Ishikawa (cell line): ENCODE data around the gene PDE4D.

Experiments
- CEBPB ChIP-seq: IDR thresholded peaks from 2 replicates; pipeline ENCODE4 v1.6.1; 2012
- CREB1 ChIP-seq: IDR thresholded peaks from 2 replicates; pipeline ENCODE4 v1.6.1; 2012; ENCODE audit warnings: low read depth
- EGR1 ChIP-seq: IDR thresholded peaks from 2 replicates; pipeline ENCODE4 v1.6.1; 2012
- EP300 ChIP-seq: IDR thresholded peaks from 2 replicates; pipeline ENCODE4 v1.6.1; 2012; ENCODE audit warnings: borderline replicate concordance
- FOXM1 ChIP-seq: IDR thresholded peaks from 2 replicates; pipeline ENCODE4 v1.6.1; 2012; ENCODE audit warnings: low read depth, borderline replicate concordance
- MAX ChIP-seq: IDR thresholded peaks from 2 replicates; pipeline ENCODE4 v1.6.1; 2012
- NFIC ChIP-seq: IDR thresholded peaks from 2 replicates; pipeline ENCODE4 v1.6.1; 2012
- RAD21 ChIP-seq: IDR thresholded peaks from 2 replicates; pipeline ENCODE4 v1.6.1; 2012; ENCODE audit warnings: low read depth
- REST ChIP-seq: IDR thresholded peaks from 2 replicates; pipeline ENCODE4 v1.6.1; 2012; ENCODE audit warnings: low read depth, mild to moderate bottlenecking
- TAF1 ChIP-seq: IDR thresholded peaks from 2 replicates; pipeline ENCODE4 v1.6.1; 2012; ENCODE audit warnings: low read depth, mild to moderate bottlenecking
- TCF12 ChIP-seq: IDR thresholded peaks from 2 replicates; pipeline ENCODE4 v1.6.1; 2012; ENCODE audit warnings: low read depth
- TEAD4 ChIP-seq: IDR thresholded peaks from 2 replicates; pipeline ENCODE4 v1.6.1; 2012
- USF1 ChIP-seq: IDR thresholded peaks from 2 replicates; pipeline ENCODE4 v1.6.1; 2012
- YY1 ChIP-seq: IDR thresholded peaks from 2 replicates; pipeline ENCODE4 v1.6.1; 2012; ENCODE audit warnings: low read depth
- ZBTB7A ChIP-seq: IDR thresholded peaks from 2 replicates; pipeline ENCODE4 v1.6.1; 2012; ENCODE audit warnings: low read depth

Gene PDE4D

GRCh38 chr5:59209758-59210359 is 683.7 kb downstream of the PDE4D start:
- TF ChIP-seq TCF12: no peak
- no peak for TF ChIP-seq MAX
- no peak for TF ChIP-seq NFIC
- TF ChIP-seq CEBPB: no peak
- no peak for TF ChIP-seq CREB1
- no peak for TF ChIP-seq YY1
- TF ChIP-seq FOXM1: no peak
- TF ChIP-seq EGR1: no peak
- no peak for TF ChIP-seq ZBTB7A
- no peak for TF ChIP-seq RAD21
- no peak for TF ChIP-seq REST
- no peak for TF ChIP-seq USF1

GRCh38 chr5:59208474-59208873 is 685.1 kb downstream of the PDE4D start:
- TF ChIP-seq USF1 (no peak), TCF12 (no peak), ZBTB7A (no peak), CEBPB (no peak), EGR1 (no peak), MAX (no peak), REST (no peak), EP300 (no peak), TEAD4 (no peak), FOXM1 (no peak), TAF1 (no peak), YY1 (no peak), NFIC (no peak), CREB1 (no peak), RAD21 (no peak)

GRCh38 chr5:59207401-59207800 is 686.1 kb downstream of the PDE4D start:
- no peak for TF ChIP-seq CEBPB
- TF ChIP-seq FOXM1: no peak
- TF ChIP-seq CREB1: no peak
- TF ChIP-seq TCF12: no peak

GRCh38 chr5:59206132-59206581 is 687.4 kb downstream of the PDE4D start:
- TF ChIP-seq USF1: no peak
- TF ChIP-seq FOXM1: no peak
- no peak for TF ChIP-seq RAD21
- no peak for TF ChIP-seq TAF1
- TF ChIP-seq EP300: no peak
- no peak for TF ChIP-seq CREB1
- no peak for TF ChIP-seq NFIC
- TF ChIP-seq TCF12: no peak
- no peak for TF ChIP-seq EGR1
- TF ChIP-seq ZBTB7A: no peak
- TF ChIP-seq REST: no peak
- TF ChIP-seq CEBPB: no peak
- no peak for TF ChIP-seq YY1
- TF ChIP-seq MAX: no peak
- no peak for TF ChIP-seq TEAD4
